Tibial artery (tissue), 4 donors: ENCODE data around the gene HNRNPK.

Experiments used
- DNase-seq, 2 donors: peaks; one replicate each; pipeline ENCODE4 v3.0.0-alpha.2; 2019
- H3K27ac ChIP-seq, 2 donors: fragments of 200-600 bp; sonication (generic) in 1 of 2; 1 replicate in 1 of 2; 2 replicates in 1 of 2; pipeline ENCODE4 v1.5.1; 2018 to 2019; ENCODE audit warnings: mild to moderate bottlenecking in 1 of 2
- H3K27me3 ChIP-seq, 2 donors: fragments of 200-600 bp; sonication (generic) in 1 of 2; one replicate each; pipeline versions ENCODE4 v1.5.1 to v1.6.0; 2016 to 2019
- H3K36me3 ChIP-seq, 3 donors: fragments of 200-600 bp; sonication (generic) in 2 of 3; one replicate each; pipeline ENCODE4 v1.5.1; 2016 to 2019; ENCODE audit warnings: mild to moderate bottlenecking in 2 of 3
- H3K4me1 ChIP-seq, 4 donors: fragments of 200-600 bp; sonication (generic) in 2 of 4; 1 replicate in 3 of 4; 2 replicates in 1 of 4; pipeline ENCODE4 v1.5.1; 2016 to 2019
- H3K4me3 ChIP-seq, 2 donors: fragments of 200-600 bp; sonication (generic) in 1 of 2; 1 replicate in 1 of 2; 2 replicates in 1 of 2; pipeline ENCODE4 v1.5.1; 2018 to 2019; ENCODE audit warnings: mild to moderate bottlenecking in 2 of 2
- H3K9me3 ChIP-seq, 3 donors: fragments of 200-600 bp; sonication (generic) in 1 of 3; one replicate each; pipeline ENCODE4 v1.5.1; 2016 to 2019
- CTCF ChIP-seq, 2 experiments: fragments of 200-600 bp in 1 of 2; fragments of 450-650 bp in 1 of 2; IDR thresholded peaks; one replicate each; pipeline ENCODE4 v1.5.1; 2017 to 2019; ENCODE audit warnings: antibody characterized with exemption in 2 of 2, mild to moderate bottlenecking in 1 of 2, moderate library complexity in 1 of 2
- intact Hi-C: fragments of 100-400 bp; cut with DNase I; formaldehyde crosslinking; loops from one replicate; pipeline ENCODE4 v1.15.0; 2023; ENCODE audit warnings: low total_unique reads

Gene HNRNPK

DNA sequence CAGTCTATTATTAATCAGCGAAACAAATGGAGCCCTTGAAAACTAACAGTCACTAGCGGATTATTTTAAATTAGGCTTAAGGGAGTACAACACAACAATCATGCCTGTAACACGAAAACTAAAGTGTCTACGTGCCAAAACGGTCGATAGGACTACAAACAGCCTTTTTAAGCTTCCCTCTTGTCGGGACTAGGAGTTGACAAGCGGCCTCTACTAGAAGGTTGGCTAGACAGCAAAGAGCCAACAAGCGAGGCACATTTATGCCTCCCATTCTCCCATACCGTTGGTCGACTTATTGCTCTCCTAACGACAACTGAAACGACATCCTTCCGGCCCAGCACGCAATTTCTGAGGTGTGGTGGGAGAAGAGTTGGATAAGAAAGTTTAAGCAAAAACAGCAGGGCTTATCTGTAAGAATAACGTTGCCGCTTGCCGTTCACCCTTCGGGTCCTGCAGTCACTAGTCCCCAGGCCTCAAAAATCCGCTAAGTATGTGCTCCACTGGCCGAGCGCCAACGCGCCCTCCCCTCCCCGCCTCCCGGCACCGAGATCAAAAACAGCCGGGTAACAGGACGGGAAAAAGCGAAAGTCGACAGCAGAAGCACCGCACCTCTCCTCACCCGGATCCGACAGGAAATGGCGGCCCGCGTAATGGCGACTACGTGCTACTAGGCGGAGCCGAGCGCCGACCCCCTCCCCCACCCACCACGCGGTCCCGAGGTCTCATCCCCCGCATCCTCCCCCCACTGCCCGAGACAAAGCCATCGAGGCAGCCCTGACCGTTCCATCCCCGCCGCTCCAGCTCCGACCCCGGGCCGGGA lies 813 bp downstream of the HNRNPK start:
- intact Hi-C loops = loop anchor here (10.0 kb wide), 1 partner anchor 196 kb away; no protein-coding TSS in a partner anchor
- TF ChIP-seq CTCF (IDR thresholded peaks at IDR 0.05) = no peak
- peak overlapping the region; percentile 90 for H3K4me3 ChIP-seq

GRCh38 chr9:83977196-83977595 lies 2.8 kb downstream of the HNRNPK start:
- Histone ChIP-seq H3K9me3 (no peaks in the 10 kb centered on the region), H3K4me1 (peaks cover 0 to 50% (median 18%) of the 10 kb centered on the region in 4 donors), H3K4me3 (peak overlapping the region; percentile 90), H3K36me3 (peaks cover 46 to 55% (median 49%) of the 10 kb centered on the region in 3 donors), H3K27ac (peak overlapping the region in 1 of 2 donors; percentile 98), H3K27me3 (no peaks in the 10 kb centered on the region)
- no peak for TF ChIP-seq CTCF (IDR thresholded peaks at IDR 0.05)
- intact Hi-C loops = loop anchor here (10.0 kb wide), 1 partner anchor 198 kb away; no protein-coding TSS in a partner anchor
- DNase-seq = no peak

More for the DNA sequence above, 813 bp downstream of the HNRNPK start:
- peak; percentile 79 to 89 for DNase-seq
- H3K36me3 ChIP-seq = peaks cover 26 to 35% (median 28%) of the 10 kb centered on the region in 3 donors
- no peaks in the 10 kb centered on the region for H3K9me3 ChIP-seq
- H3K27ac ChIP-seq = peak overlapping the region; percentile 98 to 99
- peaks cover 0 to 50% (median 16%) of the 10 kb centered on the region in 4 donors for H3K4me1 ChIP-seq
- H3K27me3 ChIP-seq = no peaks in the 10 kb centered on the region

GRCh38 chr9:83976372-83976771 lies 3.6 kb downstream of the HNRNPK start:
- Histone ChIP-seq H3K9me3 (no peaks in the 10 kb centered on the region), H3K36me3 (peaks cover 54 to 63% (median 57%) of the 10 kb centered on the region in 3 donors), H3K4me3 (no peak overlapping the region), H3K27ac (no peak overlapping the region), H3K27me3 (no peaks in the 10 kb centered on the region), H3K4me1 (peaks cover 0 to 42% (median 15%) of the 10 kb centered on the region in 4 donors)
- intact Hi-C loops = loop anchor here (10.0 kb wide), 1 partner anchor 198 kb away; no protein-coding TSS in a partner anchor
- no peak for DNase-seq
- TF ChIP-seq CTCF (IDR thresholded peaks at IDR 0.05) = no peak

DNA sequence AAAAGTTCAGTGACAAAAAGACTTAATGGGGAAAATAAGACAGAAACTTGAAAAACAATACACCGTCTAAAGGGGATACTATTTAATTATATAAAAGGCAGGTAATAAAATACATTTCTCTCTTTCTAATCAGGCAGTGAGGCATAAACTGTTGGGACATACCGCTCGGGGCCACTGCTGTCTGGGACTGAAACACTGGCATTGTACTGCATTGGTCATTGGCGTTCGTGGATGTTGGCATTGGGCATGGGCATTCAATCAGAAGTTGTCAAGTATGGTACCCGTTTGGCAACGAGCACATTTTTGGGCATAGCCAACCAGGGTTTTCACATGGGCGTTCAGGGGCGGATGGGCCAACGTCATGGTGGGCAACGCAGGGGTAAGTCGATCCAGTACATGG lies 4.7 kb downstream of the HNRNPK start:
- no peak for DNase-seq
- no peaks in the 10 kb centered on the region for H3K9me3 ChIP-seq
- TF ChIP-seq CTCF (IDR thresholded peaks at IDR 0.05) = no peak
- peaks cover 0 to 41% (median 15%) of the 10 kb centered on the region in 4 donors for H3K4me1 ChIP-seq
- no peaks in the 10 kb centered on the region for H3K27me3 ChIP-seq
- no peak overlapping the region for H3K27ac ChIP-seq
- intact Hi-C loops = loop anchor here (10.0 kb wide), 1 partner anchor 200 kb away; no protein-coding TSS in a partner anchor
- no peak overlapping the region for H3K4me3 ChIP-seq
- H3K36me3 ChIP-seq = peaks cover 65 to 74% (median 67%) of the 10 kb centered on the region in 3 donors

DNA sequence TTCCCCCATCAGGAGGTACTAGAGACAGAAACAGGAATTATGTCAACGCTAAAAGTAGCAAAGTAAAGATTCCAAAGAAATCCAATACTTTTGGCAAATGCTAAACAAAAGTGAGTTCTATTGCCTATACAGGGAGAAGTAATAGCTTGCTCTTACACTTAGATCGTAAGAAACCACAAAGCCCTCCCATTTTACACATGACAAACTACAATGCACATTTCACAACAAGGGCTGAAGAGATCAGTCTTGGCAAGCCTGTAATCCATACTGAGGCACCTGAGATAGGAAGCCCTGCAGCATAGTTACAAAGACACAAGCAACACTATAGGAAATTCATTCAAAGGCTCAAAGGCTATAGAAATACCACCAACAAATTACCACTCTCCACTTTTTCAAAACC lies 7.7 kb downstream of the HNRNPK start:
- H3K27ac ChIP-seq = no peak overlapping the region
- peaks cover 91 to 96% (median 94%) of the 10 kb centered on the region in 3 donors for H3K36me3 ChIP-seq
- no peak for DNase-seq
- H3K9me3 ChIP-seq = no peaks in the 10 kb centered on the region
- no peaks in the 10 kb centered on the region for H3K27me3 ChIP-seq
- H3K4me1 ChIP-seq = peaks cover 0 to 30% (median 11%) of the 10 kb centered on the region in 4 donors
- H3K4me3 ChIP-seq = no peak overlapping the region
- no peak for TF ChIP-seq CTCF (IDR thresholded peaks at IDR 0.05)
- intact Hi-C loops = loop anchor here (10.0 kb wide), 1 partner anchor 203 kb away; no protein-coding TSS in a partner anchor
